HCT116 (cell line): ENCODE measurements around the gene CNTNAP5. TPM values are rescaled to one million over a fixed set of nuclear protein-coding genes. Genes with fewer than 3 reads are reported as not detected.

Source experiments
- ATAC-seq: fragments of 200-7000 bp; cut with Tn5 transposase; 2 replicates; pipeline ENCODE4 v1.9.1; 2020; ENCODE audit warnings: mild to moderate bottlenecking, moderate library complexity
- BruUV-seq: library from RNA; stranded (reverse); fragments of 400-500 nt; replicated peaks from 2 replicates; lab custom pipeline; 2021; lab: Mats Ljungman, UMichigan
- CTCF ChIA-PET: fragments of 300-600 bp; sonication (Branson Sonifier 250); formaldehyde crosslinking; loops from one replicate; lab custom pipeline; 2021; ENCODE audit warnings: antibody characterized with exemption; lab: Charles Lee
- POLR2A ChIA-PET: fragments of 300-600, 350-600 bp; sonication (Branson Sonifier 250); formaldehyde crosslinking; loops from one replicate; lab custom pipeline; 2021; ENCODE audit warnings: antibody characterized with exemption; lab: Charles Lee
- RAD21 ChIA-PET, 2 experiments: fragments of 300-600 bp; sonication (Branson Sonifier 250); formaldehyde crosslinking; loops; one replicate each; lab custom pipeline; 2023; ENCODE audit warnings: low total read pairs in 2 of 2; ENCODE audit not compliant: uncharacterized antibody in 2 of 2, unreplicated experiment in 2 of 2, low non-redundant PET in 1 of 2; lab: Charles Lee
- DNase-seq: peaks from one replicate; pipeline ENCODE4 v3.0.0-alpha.2; 2010; ENCODE audit warnings: low read depth, low spot score
- H2AFZ ChIP-seq: fragments of 200-600 bp; shearing (Covaris generic), sonication (generic); 2 replicates; pipeline ENCODE4 v1.6.1; 2017; ENCODE audit warnings: low read depth, mixed run types, mixed read lengths, antibody characterized with exemption, low read length; ENCODE audit not compliant: poor library complexity, severe bottlenecking
- H3K27ac ChIP-seq: 2 replicates; pipeline ENCODE4 v1.5.1; 2012; ENCODE audit warnings: low read depth, low read length
- H3K27me3 ChIP-seq: fragments of 200-600 bp; sonication (generic); 2 replicates; pipeline ENCODE4 v1.6.1; 2016; ENCODE audit warnings: mixed run types, low read length, mixed read lengths; ENCODE audit not compliant: insufficient read depth
- H3K36me3 ChIP-seq, 2 experiments: fragments of 200-500 bp in 1 of 2; fragments of 200-600 bp in 1 of 2; sonication (Bioruptor generic) in 1 of 2; sonication (generic) in 1 of 2; 2 replicates each; pipeline versions ENCODE4 v1.5.1 to v1.6.1; 2014 to 2016; ENCODE audit warnings: low read length in 2 of 2, inconsistent platforms in 1 of 2, mixed read lengths in 1 of 2, mixed run types in 1 of 2; ENCODE audit not compliant: insufficient read depth in 2 of 2, control insufficient read depth in 1 of 2
- H3K4me1 ChIP-seq, 2 experiments: fragments of 200-600 bp in 1 of 2; sonication (generic) in 1 of 2; 2 replicates each; pipeline versions ENCODE4 v1.5.1 to v1.6.1; 2012 to 2017; ENCODE audit warnings: low read length in 2 of 2, inconsistent platforms in 1 of 2, mild to moderate bottlenecking in 1 of 2, mixed read lengths in 1 of 2, mixed run types in 1 of 2, moderate library complexity in 1 of 2; ENCODE audit not compliant: insufficient read depth in 2 of 2, control insufficient read depth in 1 of 2
- H3K4me2 ChIP-seq: fragments of 200-600 bp; sonication (generic); 2 replicates; pipeline ENCODE4 v1.6.1; 2017; ENCODE audit warnings: mixed run types, low read length, mixed read lengths
- H3K4me3 ChIP-seq, 2 experiments: fragments of 200-600 bp in 1 of 2; sonication (generic) in 1 of 2; replicated peaks in 1 of 2; 2 replicates each; pipeline ENCODE4 v1.5.1; 2011 to 2016; ENCODE audit warnings: low read length in 2 of 2, control low read depth in 1 of 2, low read depth in 1 of 2, mild to moderate bottlenecking in 1 of 2, mixed read lengths in 1 of 2, mixed run types in 1 of 2
- H3K79me2 ChIP-seq: fragments of 200-600 bp; sonication (generic); 2 replicates; pipeline ENCODE4 v1.6.1; 2017; ENCODE audit warnings: mild to moderate bottlenecking, mixed run types, low read length, moderate library complexity, mixed read lengths; ENCODE audit not compliant: insufficient read depth
- H3K9ac ChIP-seq: fragments of 200-600 bp; sonication (generic); 2 replicates; pipeline ENCODE4 v1.6.1; 2016; ENCODE audit warnings: low read length, mixed read lengths
- H3K9me2 ChIP-seq: fragments of 200-600 bp; sonication (generic), shearing (Covaris generic); 2 replicates; pipeline ENCODE4 v1.6.1; 2017; ENCODE audit warnings: mixed run types, mild to moderate bottlenecking, moderate library complexity; ENCODE audit not compliant: insufficient read depth
- H3K9me3 ChIP-seq, 2 experiments: fragments of 200-500 bp in 1 of 2; fragments of 200-600 bp in 1 of 2; sonication (Bioruptor generic) in 1 of 2; sonication (generic) in 1 of 2; 2 replicates each; pipeline ENCODE4 v1.6.1; 2014 to 2017; ENCODE audit warnings: low read length in 2 of 2, mixed read lengths in 2 of 2, inconsistent platforms in 1 of 2, low read depth in 1 of 2, mild to moderate bottlenecking in 1 of 2, mixed run types in 1 of 2, moderate library complexity in 1 of 2; ENCODE audit not compliant: control insufficient read depth in 1 of 2, insufficient read depth in 1 of 2
- H4K20me1 ChIP-seq: fragments of 200-600 bp; sonication (generic), shearing (Covaris generic); 2 replicates; pipeline ENCODE4 v1.6.1; 2017; ENCODE audit warnings: mixed run types, mild to moderate bottlenecking, moderate library complexity; ENCODE audit not compliant: insufficient read depth
- ATF3 ChIP-seq: IDR thresholded peaks from 2 replicates; pipeline ENCODE4 v1.6.1; 2012
- CBX3 ChIP-seq: IDR thresholded peaks from 2 replicates; pipeline ENCODE4 v1.6.1; 2012; ENCODE audit warnings: low read depth
- CTCF ChIP-seq, 3 experiments: fragments of 200-600 bp in 1 of 3; sonication (generic) in 1 of 3; IDR thresholded peaks in 2 of 3; conservative IDR thresholded peaks in 1 of 3; 2 replicates each; pipeline ENCODE4 v1.5.1; 2012 to 2017; ENCODE audit warnings: low read depth in 2 of 3, low read length in 2 of 3, antibody characterized with exemption in 1 of 3, borderline replicate concordance in 1 of 3, control low read depth in 1 of 3, mild to moderate bottlenecking in 1 of 3, mixed read lengths in 1 of 3, mixed run types in 1 of 3, moderate library complexity in 1 of 3; ENCODE audit not compliant: insufficient read depth in 1 of 3
- EGR1 ChIP-seq: IDR thresholded peaks from 2 replicates; pipeline ENCODE4 v1.6.1; 2012; ENCODE audit warnings: low read depth
- ELF1 ChIP-seq: IDR thresholded peaks from 2 replicates; pipeline ENCODE4 v1.6.1; 2012; ENCODE audit warnings: low read depth, borderline replicate concordance
- EZH2 ChIP-seq: fragments of 200-600 bp; sonication (generic); IDR thresholded peaks from 2 replicates; pipeline ENCODE4 v1.6.1; 2017; ENCODE audit warnings: antibody characterized with exemption, mixed run types
- EZH2phosphoT487 ChIP-seq: fragments of 200-600 bp; IDR thresholded peaks from 2 replicates; pipeline ENCODE4 v1.6.1; 2018; ENCODE audit warnings: antibody characterized with exemption, borderline replicate concordance
- FOSL1 ChIP-seq: IDR thresholded peaks from 2 replicates; pipeline ENCODE4 v1.6.1; 2012; ENCODE audit warnings: low read depth
- MAX ChIP-seq: IDR thresholded peaks from 2 replicates; pipeline ENCODE4 v1.6.1; 2012
- POLR2A ChIP-seq: IDR thresholded peaks from 2 replicates; pipeline ENCODE4 v1.7.0; 2011; ENCODE audit warnings: borderline replicate concordance; ENCODE audit not compliant: insufficient read depth, insufficient read length; ENCODE audit errors: extremely low read depth
- POLR2AphosphoS5 ChIP-seq: IDR thresholded peaks from 2 replicates; pipeline ENCODE4 v1.6.1; 2011; ENCODE audit warnings: mild to moderate bottlenecking, low read depth, low read length, moderate library complexity
- RAD21 ChIP-seq: IDR thresholded peaks from 2 replicates; pipeline ENCODE4 v1.6.1; 2012; ENCODE audit warnings: low read depth, mild to moderate bottlenecking
- REST ChIP-seq: IDR thresholded peaks from 2 replicates; pipeline ENCODE4 v1.6.1; 2012; ENCODE audit warnings: low read depth
- SP1 ChIP-seq: IDR thresholded peaks from 2 replicates; pipeline ENCODE4 v1.6.1; 2012; ENCODE audit warnings: low read depth
- SRF ChIP-seq: IDR thresholded peaks from 2 replicates; pipeline ENCODE4 v1.6.1; 2012; ENCODE audit warnings: low read depth
- YY1 ChIP-seq: IDR thresholded peaks from 2 replicates; pipeline ENCODE4 v1.6.1; 2011; ENCODE audit warnings: low read length, low read depth, moderate library complexity, mild to moderate bottlenecking; ENCODE audit not compliant: insufficient replicate concordance; ENCODE audit errors: extremely low read depth
- ZNF274 ChIP-seq: fragments of 200-500 bp; sonication (Bioruptor generic); IDR thresholded peaks from 2 replicates; pipeline ENCODE4 v1.6.1; 2014; ENCODE audit warnings: mild to moderate bottlenecking, low read depth, low read length, inconsistent platforms
- intact Hi-C: fragments of 100-400 bp; cut with micrococcal nuclease; formaldehyde crosslinking; loops from 2 replicates; pipeline ENCODE4 v1.10.0; 2022
- total RNA-seq: library from RNA; stranded (reverse); gene quantifications from one replicate; pipeline ENCODE4 v1.2.1, GENCODE V29; 2021; ENCODE audit not compliant: unreplicated experiment

Gene CNTNAP5
- total RNA-seq, 1 experiment from 2014 or later: not detected

GRCh38 chr2:124640221-124640750, 615.2 kb downstream of the CNTNAP5 start (continued):
- TF ChIP-seq YY1: no peak
- TF ChIP-seq POLR2A: no peak
- TF ChIP-seq EGR1: no peak
- no peak for TF ChIP-seq SRF
- no peak for TF ChIP-seq POLR2AphosphoS5
- TF ChIP-seq CBX3: no peak
- no peak for TF ChIP-seq RAD21
- no peak for TF ChIP-seq EZH2phosphoT487
- no peak for TF ChIP-seq ELF1
- TF ChIP-seq, all 23 proteins: peak for 0

GRCh38 chr2:124646166-124646815, 621.2 kb downstream of the CNTNAP5 start:
- RAD21 ChIA-PET: no interaction called here
- Histone ChIP-seq H2AFZ (no peak overlapping the region), H3K9me2 (no peaks in the 10 kb centered on the region), H3K4me2 (no peak overlapping the region), H3K4me3 (no peak overlapping the region), H4K20me1 (no peaks in the 10 kb centered on the region), H3K27me3 (no peaks in the 10 kb centered on the region), H3K4me1 (no peaks in the 10 kb centered on the region), H3K9ac (no peak overlapping the region), H3K27ac (no peak overlapping the region)
- POLR2A ChIA-PET: no interaction called here
- CTCF ChIA-PET: no interaction called here
- TF ChIP-seq ATF3: no peak
- TF ChIP-seq EZH2: no peak
- TF ChIP-seq SRF: no peak
- no peak for TF ChIP-seq CTCF (IDR thresholded peaks at IDR 0.05 in 2 of 3, conservative IDR thresholded peaks at IDR 0.05 in 1 of 3; ENCODE audit: borderline replicate concordance in 1 of 3, insufficient read depth in 1 of 3, low read depth in 2 of 3, low read length in 2 of 3)
- TF ChIP-seq CBX3: no peak
- TF ChIP-seq ZNF274: no peak
- TF ChIP-seq REST: no peak
- no peak for TF ChIP-seq SP1
- no peak for TF ChIP-seq MAX
- no peak for TF ChIP-seq FOSL1
- no peak for TF ChIP-seq POLR2AphosphoS5
- TF ChIP-seq, all 23 proteins: peak for 0
- no peak for DNase-seq
- H3K79me2 ChIP-seq: no peaks in the 10 kb centered on the region
- intact Hi-C loops: no loop called here
- H3K36me3 ChIP-seq: no peaks in the 10 kb centered on the region
- H3K9me3 ChIP-seq: peaks cover 0 to 23% of the 10 kb centered on the region in 2 experiments; a peak in 2 of 4 replicates
- BruUV-seq: no TSS peak
- no peak for ATAC-seq
